ENCODE data around the gene PI4KB. TPM values are rescaled to one million over a fixed set of nuclear protein-coding genes. Genes with fewer than 3 reads are reported as not detected.
A peak's percentile ranks its signal among the peaks of the same experiment; 100 is the strongest.

The PI4KB gene
- polyA plus RNA-seq, 1 of the 3 experiments (the other 2 are of a cell fraction), result 62.9 TPM

GRCh38 chr1:151246786-151247185 lies 80.4 kb downstream of the PI4KB start:
- CTCF ChIA-PET, result interaction anchor here (1.3 kb wide), 1 partner anchor 28 kb away, joined by 3 read pairs; no protein-coding TSS in a partner anchor

GRCh38 chr1:151243683-151244216 lies 83.5 kb downstream of the PI4KB start:
- Histone ChIP-seq H3K9me2 (no peaks in the 10 kb centered on the region), H3K4me3 (ENCODE audit: low read depth in 2 of 2, low read length in 1 of 2) (no peak overlapping the region), H3K4me1 (ENCODE audit: control insufficient read depth in 1 of 2, insufficient read depth in 2 of 2, low read depth in 1 of 2, low read length in 1 of 2) (no peaks in the 10 kb centered on the region; a peak in 1 of 4 replicates), H3K27me3 (ENCODE audit: insufficient read depth) (no peaks in the 10 kb centered on the region), H3K27ac (ENCODE audit: low read depth in 2 of 2, low read length in 1 of 2) (no peak overlapping the region), H2AFZ (ENCODE audit: low read depth) (no peak overlapping the region), H3K4me2 (no peak overlapping the region), H3F3A (replicated peaks; ENCODE audit: insufficient read depth) (peaks cover 16% of the 10 kb centered on the region), H3K36me3 (replicated peaks in 1 of 2; ENCODE audit: control insufficient read depth in 1 of 2, insufficient read depth in 2 of 2, low read length in 1 of 2) (peaks cover 76 to 90% of the 10 kb centered on the region in 2 experiments), H3K79me2 (ENCODE audit: insufficient read depth) (peaks cover 17% of the 10 kb centered on the region; the same call in 1 of the 2 replicates), H3K9ac (no peak overlapping the region), H4K20me1 (ENCODE audit: insufficient read depth) (no peaks in the 10 kb centered on the region), H3K9me3 (no peaks in the 10 kb centered on the region)
- 77% methylated on average over 5 of the region's 5 CpGs for whole genome bisulfite sequencing (ENCODE audit: low lambda C conversion rate)
- no peak for TF ChIP-seq SIN3A (IDR thresholded peaks at IDR 0.05; ENCODE audit: borderline replicate concordance, low read depth, low read length)
- no peak for TF ChIP-seq MEF2A (IDR thresholded peaks at IDR 0.05; ENCODE audit: borderline replicate concordance, low read depth)
- no peak for TF ChIP-seq ELF1 (IDR thresholded peaks at IDR 0.05)
- TF ChIP-seq TAF1 (IDR thresholded peaks at IDR 0.05; ENCODE audit: borderline replicate concordance, low read depth, low read length), result no peak
- ChIA-PET CTCF (interaction anchor here (3.2 kb wide), 1 partner anchor 8 kb away, joined by 15 read pairs; no protein-coding TSS in a partner anchor), POLR2A (no interaction called here)
- no peak for DNase-seq

More at GRCh38 chr1:151246786-151247185, 80.4 kb downstream of the PI4KB start:
- TF ChIP-seq YY1 (IDR thresholded peaks at IDR 0.05; ENCODE audit: low read depth) (no peak), CHD2 (IDR thresholded peaks at IDR 0.05; ENCODE audit: low read length, partially characterized antibody) (no peak), JUND (IDR thresholded peaks at IDR 0.05) (no peak), USF2 (IDR thresholded peaks at IDR 0.05; ENCODE audit: borderline replicate concordance, low read depth, low read length) (no peak), NFIC (IDR thresholded peaks at IDR 0.05; ENCODE audit: borderline replicate concordance) (no peak), GATA2 (CRISPR knock-in tag; IDR thresholded peaks at IDR 0.05) (no peak), RCOR1 (IDR thresholded peaks at IDR 0.05; ENCODE audit: low read length) (no peak), RAD21 (IDR thresholded peaks at IDR 0.05; ENCODE audit: low read length) (no peak), SIN3A (IDR thresholded peaks at IDR 0.05; ENCODE audit: borderline replicate concordance, low read depth, low read length) (no peak), SMC3 (IDR thresholded peaks at IDR 0.05; ENCODE audit: low read depth, low read length) (no peak), MAX (IDR thresholded peaks at IDR 0.05; ENCODE audit: low read depth) (no peak), TAF1 (IDR thresholded peaks at IDR 0.05; ENCODE audit: borderline replicate concordance, low read depth, low read length) (no peak), MXI1 (IDR thresholded peaks at IDR 0.05; ENCODE audit: low read depth, low read length) (no peak), ELF1 (IDR thresholded peaks at IDR 0.05) (no peak), USF1 (IDR thresholded peaks at IDR 0.05; ENCODE audit: borderline replicate concordance, low read depth) (no peak)
- peak overlapping the region; percentile 11 to 32; a peak in 2 of 4 replicates for H3K27ac ChIP-seq (ENCODE audit: low read depth in 2 of 2, low read length in 1 of 2)
- H3K36me3 ChIP-seq (replicated peaks in 1 of 2; ENCODE audit: control insufficient read depth in 1 of 2, insufficient read depth in 2 of 2, low read length in 1 of 2), result peaks cover 72 to 85% of the 10 kb centered on the region in 2 experiments
- no peak overlapping the region for H3K4me3 ChIP-seq (ENCODE audit: low read depth in 2 of 2, low read length in 1 of 2)
- H3K9me2 ChIP-seq, result no peaks in the 10 kb centered on the region
- H3F3A ChIP-seq (replicated peaks; ENCODE audit: insufficient read depth), result peaks cover 42% of the 10 kb centered on the region
- H3K4me2 ChIP-seq, result no peak overlapping the region
- H4K20me1 ChIP-seq (ENCODE audit: insufficient read depth), result no peaks in the 10 kb centered on the region
- peaks cover 5% of the 10 kb centered on the region; the same call in 1 of the 2 replicates for H3K79me2 ChIP-seq (ENCODE audit: insufficient read depth)
- no peak overlapping the region for H2AFZ ChIP-seq (ENCODE audit: low read depth)
- 93% methylated on average over 2 of the region's 2 CpGs for WGBS (ENCODE audit: low lambda C conversion rate)
- H3K4me1 ChIP-seq (ENCODE audit: control insufficient read depth in 1 of 2, insufficient read depth in 2 of 2, low read depth in 1 of 2, low read length in 1 of 2), result no peaks in the 10 kb centered on the region
- no peaks in the 10 kb centered on the region for H3K9me3 ChIP-seq
- no peaks in the 10 kb centered on the region for H3K27me3 ChIP-seq (ENCODE audit: insufficient read depth)
- no peak for DNase-seq
- H3K9ac ChIP-seq, result no peak overlapping the region
- POLR2A ChIA-PET, result no interaction called here
